Hindlimb muscle (tissue), 1 donor: ENCODE data around the gene DUT. TPM values are rescaled to one million over a fixed set of nuclear protein-coding genes. Genes with fewer than 3 reads are reported as not detected.
A peak's percentile ranks its signal among the peaks of the same experiment; 100 is the strongest.

Experiments
- DNase-seq: peaks from one replicate; pipeline ENCODE4 v3.0.0-alpha.2; 2013
- polyA plus RNA-seq: library from polyadenylated mRNA; unstranded; fragments of 120-200 nt; gene quantifications from one replicate; pipeline ENCODE4 v1.2.1, GENCODE V29; 2013; ENCODE audit not compliant: insufficient read length

DUT gene
- polyA plus RNA-seq, 1 donor: 101 TPM

DNA sequence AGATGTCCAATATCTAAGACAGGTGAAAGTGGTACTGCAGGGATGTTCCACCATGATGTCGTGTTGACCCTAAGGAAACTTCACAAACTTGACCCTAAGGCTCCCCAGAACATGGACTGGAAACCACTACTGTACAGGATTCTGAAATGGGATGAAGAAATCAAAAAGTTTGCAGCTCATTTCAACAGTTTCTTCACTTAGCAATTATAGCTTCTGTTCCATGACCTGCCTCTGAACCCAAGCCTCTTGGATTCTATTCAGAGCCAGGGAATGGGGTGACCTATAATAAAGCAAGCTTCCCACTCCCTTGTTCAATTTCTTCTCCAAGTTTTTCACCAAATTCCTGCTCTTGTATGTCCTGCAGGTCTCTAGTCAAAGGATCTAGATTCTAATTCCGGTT, 40.7 kb downstream of the DUT start:
- DNase-seq: no peak

- DNase-seq: no peak
These were observed 42.7 kb downstream of the DUT start for GRCh38 chr15:48373821-48374451.

GRCh38 chr15:48374472-48374871, 43.2 kb downstream of the DUT start:
- no peak for DNase-seq

DNA sequence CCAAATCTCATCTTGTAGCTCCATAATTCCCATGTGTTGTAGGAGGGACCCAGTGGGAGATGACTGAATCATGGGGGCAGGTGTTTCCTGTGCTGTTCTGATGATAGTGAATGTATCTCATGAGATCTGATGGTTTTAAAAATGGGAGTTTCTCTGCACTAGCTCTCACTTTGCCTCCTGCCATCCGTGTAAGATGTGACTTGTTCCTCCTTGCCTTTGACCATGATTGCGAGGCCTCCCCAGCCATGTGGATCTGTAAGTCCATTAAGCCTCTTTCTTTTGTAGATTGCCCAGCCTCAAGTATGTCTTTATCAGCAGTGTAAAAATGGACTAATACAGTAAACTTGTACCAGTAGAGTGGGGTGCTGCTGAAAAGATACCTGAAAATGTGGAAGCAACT, 44.5 kb downstream of the DUT start:
- DNase-seq: no peak

DNA sequence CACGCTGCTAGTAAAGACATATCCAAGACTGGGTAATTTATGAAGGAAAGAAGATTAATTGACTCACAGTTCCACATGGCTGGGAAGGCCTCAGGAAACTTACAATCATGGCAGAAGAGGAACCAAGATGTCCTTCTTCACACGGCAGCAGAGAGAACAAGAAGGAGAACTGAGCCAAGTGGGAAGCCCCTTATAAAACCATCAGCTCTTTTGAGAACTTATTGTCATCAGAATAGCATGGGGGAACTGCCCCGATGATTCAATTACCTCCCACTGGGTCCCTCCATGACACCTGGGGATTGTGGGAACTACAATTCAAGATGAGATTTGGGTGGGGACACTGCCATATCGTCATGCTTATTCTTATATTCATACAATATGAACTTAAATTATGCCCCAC, 49.0 kb downstream of the DUT start:
- DNase-seq: no peak

GRCh38 chr15:48381861-48382260, 50.6 kb downstream of the DUT start:
- no peak for DNase-seq

GRCh38 chr15:48383031-48383430, 51.8 kb downstream of the DUT start:
- no peak for DNase-seq

DNA sequence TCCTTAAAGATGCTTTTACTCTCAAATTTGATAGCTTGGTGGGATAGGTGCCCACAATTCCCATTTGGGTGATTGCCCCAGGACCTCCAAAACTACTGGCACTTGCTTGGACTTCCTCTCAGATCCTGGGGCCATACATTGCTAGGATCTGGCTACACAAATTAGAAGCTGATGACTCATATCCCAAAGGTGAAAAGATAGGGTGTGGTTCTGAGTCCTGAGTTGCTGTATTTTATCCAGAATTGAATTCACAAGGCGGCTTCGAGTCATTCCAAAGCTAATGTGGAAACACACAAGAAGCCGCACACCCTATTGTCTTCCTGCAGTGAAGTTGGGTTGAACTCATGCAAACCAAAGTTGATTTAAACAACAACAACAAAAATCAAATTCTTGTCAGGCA, 53.4 kb downstream of the DUT start:
- DNase-seq: no peak

GRCh38 chr15:48385031-48385830, 54.0 kb downstream of the DUT start:
- no peak for DNase-seq

DNA sequence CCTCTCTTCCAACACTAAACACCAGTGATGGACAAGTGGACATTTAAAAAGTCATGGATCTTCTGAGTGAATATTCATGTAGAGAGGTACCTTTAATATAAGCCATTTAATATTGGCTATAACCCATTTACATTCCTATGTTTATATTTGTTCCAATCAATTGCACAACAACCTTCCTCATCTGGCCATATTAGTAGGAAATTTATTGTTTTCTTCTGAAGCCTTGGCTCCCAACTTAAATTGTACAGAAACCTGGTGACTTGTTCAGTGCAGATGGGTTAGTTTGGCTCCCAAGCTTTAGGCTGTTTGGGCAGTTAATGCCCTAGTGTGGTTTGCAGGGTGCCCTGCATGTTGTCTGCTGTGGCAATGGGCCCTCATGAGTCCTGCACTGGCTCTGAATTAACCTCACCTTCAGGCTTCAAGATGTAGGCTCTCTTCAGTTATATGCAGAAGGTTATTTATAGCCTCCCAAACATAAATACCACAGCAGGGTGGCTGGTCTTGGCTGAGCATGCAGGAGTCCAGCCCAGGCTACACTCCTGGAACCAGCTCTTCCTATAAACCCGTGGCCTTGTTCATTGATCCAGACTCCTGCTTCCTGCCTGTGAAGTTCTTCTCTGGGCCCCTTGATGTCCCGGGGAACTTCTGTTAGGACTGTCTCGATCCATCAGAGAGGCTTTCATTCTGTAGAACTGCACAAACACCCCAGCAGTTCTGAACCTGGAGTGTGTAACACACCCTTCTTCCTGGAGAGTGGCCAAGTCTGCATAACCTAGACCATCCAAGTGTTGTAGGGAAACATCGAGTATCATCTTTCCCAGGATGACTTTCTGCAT, 57.0 kb downstream of the DUT start:
- DNase-seq: no peak

DNA sequence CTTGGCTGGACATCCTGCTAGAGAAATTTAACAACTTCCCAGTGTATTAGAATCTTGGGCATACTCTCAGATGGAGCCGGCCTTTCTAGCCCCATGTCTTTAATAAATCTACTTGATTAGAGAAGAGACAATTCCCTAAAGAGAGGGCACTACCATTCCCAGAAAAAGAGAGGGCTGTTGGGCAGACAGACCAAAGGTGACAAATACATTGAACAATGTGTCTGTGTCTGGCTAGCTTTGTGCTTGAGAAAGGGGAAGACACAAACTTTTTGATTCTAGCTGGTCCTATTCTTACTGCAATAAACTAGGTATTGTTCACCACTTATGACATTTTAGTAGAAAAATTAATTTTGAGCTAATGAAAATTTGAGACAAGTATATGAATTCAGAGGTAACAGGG, 57.7 kb downstream of the DUT start:
- no peak for DNase-seq

GRCh38 chr15:48389691-48390143, 58.5 kb downstream of the DUT start:
- peak; percentile 78 for DNase-seq

- DNase-seq: no peak
These were observed 60.7 kb downstream of the DUT start for GRCh38 chr15:48391950-48392349.

GRCh38 chr15:48392356-48392755, 61.1 kb downstream of the DUT start:
- peak; percentile 78 for DNase-seq

Other genes with a start within 250 kb of the DUT start
- gene SLC24A5, start 210.4 kb upstream of the DUT start, polyA plus RNA-seq: 0.14 TPM
- 11.3 TPM for gene MYEF2, start 153.1 kb upstream of the DUT start, polyA plus RNA-seq
- gene CTXN2, start 139.8 kb upstream of the DUT start, polyA plus RNA-seq: not detected
- gene SLC12A1, start 125.1 kb upstream of the DUT start, polyA plus RNA-seq: 0.03 TPM